NCI-H510A treated with DMSO at 0.1 percent for 48 hours (cell line): ENCODE results near the gene TMEM91.
"Not testable (repeated sequence)": the region's sequence is repeated elsewhere in the genome, so short reads cannot be mapped to it uniquely, and the experiment has no call there.

Experiments used
- DNase-seq: peaks from one replicate; lab custom pipeline; 2025; lab: John Stamatoyannopoulos, UW

TMEM91 gene

GRCh38 chr19:41376241-41376997 lies at the start of gene TMEM91:
Gene TMEM91 (plus strand): TSS chr19:41376533. CDS start chr19:41378310, 1,777 bp downstream.
- peak; percentile 68 for DNase-seq

DNA sequence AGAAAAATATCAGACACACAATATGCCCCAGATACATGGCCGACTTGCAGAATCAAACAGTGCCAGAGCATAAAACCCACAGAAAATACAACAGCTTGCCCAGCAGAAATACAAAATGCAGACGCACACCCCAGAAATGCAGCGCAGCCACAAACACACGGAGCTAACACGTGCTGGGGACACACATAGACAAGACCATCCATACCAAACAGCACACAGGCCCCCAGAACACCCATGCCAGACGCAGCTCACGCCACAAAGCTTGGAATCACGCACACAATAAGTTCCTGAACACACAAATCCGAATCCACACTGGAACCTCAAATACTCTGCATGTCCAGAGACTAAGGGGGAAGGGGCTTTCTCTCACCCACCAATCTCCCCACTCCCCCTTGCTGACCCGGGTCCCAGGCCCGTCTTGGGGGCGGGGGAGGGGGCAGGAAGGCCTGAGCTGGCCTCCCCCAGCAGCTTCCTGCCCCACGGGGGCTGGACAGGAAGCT lies 49.2 kb upstream of the TMEM91 start:
- no peak for DNase-seq

GRCh38 chr19:41327576-41328156 lies 48.7 kb upstream of the TMEM91 start:
- peak; percentile 19 for DNase-seq

- DNase-seq: no peak
Measured at GRCh38 chr19:41328157-41328841, 48.0 kb upstream of the TMEM91 start.

DNA sequence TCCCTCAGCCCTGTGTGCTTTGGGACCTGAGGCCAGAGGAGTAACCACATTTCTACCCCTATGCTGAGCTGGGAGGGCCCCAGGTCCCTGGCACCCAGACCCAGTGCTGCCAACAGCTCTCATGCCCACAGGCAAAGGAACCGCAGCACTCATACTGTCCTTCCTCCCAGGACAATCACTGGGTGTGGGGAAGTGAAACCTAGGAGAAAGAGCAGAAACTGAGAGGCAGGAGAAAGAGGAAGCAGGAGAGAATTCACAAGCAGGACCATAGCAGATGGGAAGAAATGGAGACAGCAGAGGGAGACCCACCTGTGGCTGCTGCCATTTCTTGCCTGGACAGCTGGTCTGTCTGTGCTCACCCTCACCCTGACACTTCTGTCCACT lies 47.5 kb upstream of the TMEM91 start:
- DNase-seq: no peak

DNA sequence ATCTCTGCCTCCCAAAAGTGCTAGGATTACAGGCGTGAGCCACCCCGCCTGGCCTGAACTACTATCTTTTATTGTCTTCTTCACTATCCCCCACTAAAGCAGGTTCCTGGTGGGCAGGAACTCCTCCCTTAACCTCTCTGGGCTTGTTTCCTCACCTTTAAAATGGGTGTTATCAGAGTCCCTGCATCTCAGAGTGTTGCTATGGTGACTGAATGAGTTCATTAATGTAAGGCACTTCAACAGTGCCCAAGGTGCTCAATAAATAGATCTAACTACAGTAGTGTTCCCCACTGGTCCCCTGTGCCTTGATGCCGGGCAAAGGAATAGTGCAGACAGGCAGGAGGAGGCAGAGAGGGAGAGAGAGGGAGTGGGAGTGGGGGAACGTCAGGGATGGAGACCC lies 45.9 kb upstream of the TMEM91 start:
- no peak for DNase-seq

GRCh38 chr19:41330946-41331678 lies 45.2 kb upstream of the TMEM91 start:
- DNase-seq: no peak

GRCh38 chr19:41332000-41332399 lies 44.3 kb upstream of the TMEM91 start:
- no peak for DNase-seq

GRCh38 chr19:41332468-41332867 lies 43.9 kb upstream of the TMEM91 start:
- no peak for DNase-seq

- no peak for DNase-seq
Measured at GRCh38 chr19:41334793-41335192, 41.5 kb upstream of the TMEM91 start.

GRCh38 chr19:41335467-41335866 lies 40.9 kb upstream of the TMEM91 start:
- no peak for DNase-seq

DNA sequence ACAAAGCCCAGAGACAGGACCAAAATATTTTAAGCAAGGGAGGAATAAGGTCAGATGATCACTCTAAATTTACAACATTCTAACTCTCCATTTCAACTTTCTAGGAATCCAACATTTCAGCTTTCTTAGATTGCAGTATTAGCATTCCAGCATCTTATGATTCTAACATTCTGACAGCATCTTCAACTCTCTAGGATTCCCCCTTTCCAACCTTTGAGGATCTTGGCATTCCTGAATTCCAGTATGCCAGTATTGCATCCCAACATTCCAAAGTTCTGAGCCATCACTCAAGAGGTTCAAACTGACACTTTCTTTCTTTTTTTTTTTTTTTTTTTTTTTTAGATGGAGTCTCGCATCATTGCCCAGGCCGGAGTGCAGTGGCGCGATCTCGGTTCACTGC lies 36.4 kb upstream of the TMEM91 start:
- DNase-seq: no peak

- peak; percentile 27 for DNase-seq
Measured at GRCh38 chr19:41341669-41342490, 34.5 kb upstream of the TMEM91 start.

- DNase-seq: no peak
Measured at GRCh38 chr19:41344162-41344561, 32.2 kb upstream of the TMEM91 start.

DNA sequence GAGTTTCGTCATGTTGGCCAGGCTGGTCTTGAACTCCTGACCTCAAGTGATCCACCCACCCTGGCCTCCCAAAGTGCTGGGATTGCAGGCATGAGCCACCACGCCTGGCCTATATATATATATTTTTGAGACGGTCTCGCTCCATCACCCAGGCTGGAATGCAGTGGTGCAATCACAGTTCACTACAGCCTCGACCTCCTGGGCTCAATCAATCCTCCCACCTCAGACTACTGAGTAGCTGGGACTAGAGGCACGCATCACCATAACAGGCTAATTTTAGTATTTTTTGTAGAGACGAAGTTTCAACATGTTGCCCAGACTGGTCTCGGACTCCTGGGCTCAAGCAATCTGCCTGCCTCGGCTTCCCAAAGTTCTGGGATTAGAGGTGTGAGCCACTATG lies 29.4 kb upstream of the TMEM91 start:
- DNase-seq: not testable (repeated sequence)

- no peak for DNase-seq
Measured at GRCh38 chr19:41350735-41351338, 25.5 kb upstream of the TMEM91 start.

GRCh38 chr19:41351339-41352245 lies 24.7 kb upstream of the TMEM91 start:
- DNase-seq: no peak

- DNase-seq: no peak
Measured at GRCh38 chr19:41352279-41352608, 24.1 kb upstream of the TMEM91 start.

DNA sequence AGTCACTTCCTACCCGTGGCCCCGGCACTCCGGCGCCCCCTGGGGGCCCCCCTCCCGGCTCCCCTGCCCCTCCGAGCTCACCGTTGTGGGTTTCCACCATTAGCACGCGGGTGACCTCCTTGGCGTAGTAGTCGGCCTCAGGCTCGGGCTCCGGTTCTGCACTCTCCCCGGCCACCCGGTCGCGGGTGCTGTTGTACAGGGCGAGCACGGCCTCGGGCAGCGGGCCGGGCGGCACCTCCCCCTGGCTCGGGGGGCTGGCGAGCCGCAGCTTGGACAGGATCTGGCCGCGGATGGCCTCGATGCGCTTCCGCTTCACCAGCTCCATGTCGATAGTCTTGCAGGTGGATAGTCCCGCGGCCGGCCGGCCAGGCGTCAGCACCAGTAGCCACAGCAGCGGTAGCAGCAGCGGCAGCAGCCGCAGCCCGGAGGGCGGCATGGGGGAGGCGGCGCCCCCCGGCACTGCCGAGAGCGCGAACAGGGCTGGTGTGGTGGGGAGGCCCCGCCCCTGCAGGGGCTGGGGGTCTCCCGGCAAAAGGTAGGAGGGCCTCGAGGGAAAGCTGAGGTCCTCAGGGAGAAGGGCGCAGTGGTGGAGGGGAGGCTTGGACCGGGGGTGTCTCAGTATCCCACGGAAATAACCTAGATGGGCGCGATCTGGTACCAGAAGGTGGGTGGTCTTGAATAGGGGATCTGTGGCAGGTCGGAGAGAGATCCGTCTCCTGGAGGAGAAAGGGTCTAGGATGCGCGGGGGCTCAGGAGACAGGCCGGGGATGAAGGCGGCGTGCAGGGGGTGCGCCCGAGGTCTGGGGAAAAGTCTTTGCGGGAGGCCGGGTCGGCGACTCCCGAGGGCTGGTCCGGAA lies 23.5 kb upstream of the TMEM91 start:
- DNase-seq: peak; percentile 49
